Gastrocnemius medialis (tissue), 4 donors: ENCODE data around the gene PRKAG2. TPM values are rescaled to one million over a fixed set of nuclear protein-coding genes. Genes with fewer than 3 reads are reported as not detected.

ENCODE experiments used
- ATAC-seq, 2 donors: fragments of 150-250 bp; one replicate each; pipeline ENCODE4 v1.9.1; 2016
- DNase-seq, 2 donors: peaks; one replicate each; pipeline ENCODE4 v3.0.0-alpha.2; 2019
- H3K27ac ChIP-seq, 4 donors: fragments of 200-600 bp; sonication (generic); 1 replicate in 1 of 4; 2 replicates in 3 of 4; pipeline ENCODE4 v1.5.1; 2016 to 2018; ENCODE audit warnings: mild to moderate bottlenecking in 2 of 4, moderate library complexity in 1 of 4
- H3K27me3 ChIP-seq, 3 donors: fragments of 200-600 bp; sonication (generic) in 2 of 3; 1 replicate in 1 of 3; 2 replicates in 2 of 3; pipeline versions ENCODE4 v1.5.1 to v1.6.0; 2016 to 2019; ENCODE audit warnings: mild to moderate bottlenecking in 1 of 3, moderate library complexity in 1 of 3
- H3K36me3 ChIP-seq, 2 donors: fragments of 200-600 bp; sonication (generic) in 1 of 2; one replicate each; pipeline ENCODE4 v1.5.1; 2017 to 2018
- H3K4me1 ChIP-seq, 2 donors: fragments of 200-600 bp; sonication (generic) in 1 of 2; one replicate each; pipeline ENCODE4 v1.5.1; 2016 to 2017; ENCODE audit warnings: mild to moderate bottlenecking in 2 of 2
- H3K4me3 ChIP-seq, 4 donors: fragments of 200-600 bp; sonication (generic) in 3 of 4; 1 replicate in 1 of 4; 2 replicates in 3 of 4; pipeline ENCODE4 v1.5.1; 2016 to 2019; ENCODE audit warnings: mild to moderate bottlenecking in 2 of 4
- H3K9me3 ChIP-seq, 3 donors: fragments of 200-600 bp; sonication (generic) in 2 of 3; 1 replicate in 1 of 3; 2 replicates in 2 of 3; pipeline ENCODE4 v1.5.1; 2016 to 2019
- CTCF ChIP-seq, 5 experiments: fragments of 450-650 bp in 3 of 5; fragments of 200-600 bp in 2 of 5; sonication (generic) in 2 of 5; IDR thresholded peaks in 4 of 5; conservative IDR thresholded peaks in 1 of 5; 1 replicate in 4 of 5; 2 replicates in 1 of 5; pipeline ENCODE4 v1.5.1; 2016 to 2019; ENCODE audit warnings: antibody characterized with exemption in 5 of 5, mild to moderate bottlenecking in 3 of 5, moderate library complexity in 3 of 5
- POLR2A ChIP-seq, 2 donors: fragments of 450-650 bp; IDR thresholded peaks; one replicate each; pipeline ENCODE4 v1.6.1; 2017; ENCODE audit warnings: antibody characterized with exemption in 2 of 2, mild to moderate bottlenecking in 2 of 2, moderate library complexity in 2 of 2
- in situ Hi-C, 4 donors: fragments of 200-750 bp; cut with MboI; loops; one replicate each; pipeline versions ENCODE4 v1.15.0 to v1.8.0; 2017; ENCODE audit warnings: low sequenced_read_pairs in 4 of 4
- intact Hi-C: fragments of 100-400 bp; cut with DNase I; formaldehyde crosslinking; loops from one replicate; pipeline ENCODE4 v1.15.1; 2023; ENCODE audit warnings: low total_unique reads
- total RNA-seq, 4 donors: library from RNA; depleted of rRNA; stranded (reverse); fragments of >200 nt; gene quantifications; one replicate each; pipeline versions ENCODE4 v1.1.0 to v1.2.3, GENCODE V29; 2016

PRKAG2 gene
- total RNA-seq, 4 donors from 2014 or later: 5.3 to 32.6 (median 13.9) TPM

DNA sequence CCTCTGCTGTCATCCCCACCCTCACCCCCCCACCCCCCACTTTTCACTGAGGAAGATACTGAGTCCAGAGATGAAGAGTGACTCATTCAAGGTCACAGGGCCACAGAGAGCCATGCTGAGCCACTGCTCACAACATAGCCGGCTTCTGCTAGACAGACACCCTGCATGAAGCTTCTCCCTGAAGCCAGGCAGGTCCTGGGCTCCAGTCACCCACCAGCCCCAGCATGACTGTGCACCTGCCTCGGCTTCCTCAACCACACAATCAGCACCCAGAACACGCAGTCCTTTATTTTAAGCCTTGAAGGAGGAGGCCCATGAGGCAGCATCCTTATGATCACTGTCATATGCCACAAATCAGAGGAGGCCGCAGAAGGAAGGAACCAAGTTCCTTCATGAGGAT, 19.2 kb upstream of the PRKAG2 start:
- in situ Hi-C loops: no loop called here
- no peaks in the 10 kb centered on the region for H3K9me3 ChIP-seq
- intact Hi-C loops: no loop called here
- TF ChIP-seq CTCF (IDR thresholded peaks at IDR 0.05 in 4 of 5, conservative IDR thresholded peaks at IDR 0.05 in 1 of 5): no peak
- no peak for TF ChIP-seq POLR2A (IDR thresholded peaks at IDR 0.05)
- DNase-seq: no peak
- ATAC-seq: no peak
- H3K4me1 ChIP-seq: no peaks in the 10 kb centered on the region
- no peaks in the 10 kb centered on the region for H3K36me3 ChIP-seq
- no peak overlapping the region for H3K27ac ChIP-seq
- H3K27me3 ChIP-seq: peaks cover 0 to 17% (median 8%) of the 10 kb centered on the region in 3 donors
- H3K4me3 ChIP-seq: no peak overlapping the region

DNA sequence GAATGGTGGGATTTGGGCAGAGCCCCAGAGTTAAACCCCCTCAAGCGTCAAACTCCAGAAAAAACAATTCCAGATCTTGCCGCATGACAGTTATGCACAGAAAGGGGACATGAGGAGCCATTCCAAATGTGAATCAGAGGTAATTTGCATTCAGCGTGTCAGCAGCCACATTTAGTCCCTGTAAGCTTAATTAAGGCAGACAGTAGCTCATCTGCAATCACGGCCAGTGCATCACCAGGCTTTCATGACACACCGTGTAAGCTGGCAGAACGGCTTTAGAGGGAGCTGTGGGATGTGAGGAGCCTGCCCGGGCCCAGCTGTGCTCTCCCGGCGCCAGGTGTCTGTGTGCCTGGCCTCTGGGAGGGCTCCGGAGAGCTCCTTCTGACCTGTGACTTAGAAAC, 18.7 kb upstream of the PRKAG2 start:
- no peak overlapping the region for H3K27ac ChIP-seq
- DNase-seq (no peak), ATAC-seq (no peak)
- no peaks in the 10 kb centered on the region for H3K36me3 ChIP-seq
- no peaks in the 10 kb centered on the region for H3K4me1 ChIP-seq
- peaks cover 0 to 17% (median 8%) of the 10 kb centered on the region in 3 donors for H3K27me3 ChIP-seq
- H3K4me3 ChIP-seq: no peak overlapping the region
- no peak for TF ChIP-seq CTCF (IDR thresholded peaks at IDR 0.05 in 4 of 5, conservative IDR thresholded peaks at IDR 0.05 in 1 of 5)
- no peak for TF ChIP-seq POLR2A (IDR thresholded peaks at IDR 0.05)
- H3K9me3 ChIP-seq: no peaks in the 10 kb centered on the region
- in situ Hi-C loops: no loop called here
- intact Hi-C loops: no loop called here

- DNase-seq (no peak), ATAC-seq (no peak)
- Histone ChIP-seq H3K36me3 (no peaks in the 10 kb centered on the region), H3K27me3 (peaks cover 0 to 17% (median 8%) of the 10 kb centered on the region in 3 donors), H3K4me1 (no peaks in the 10 kb centered on the region), H3K4me3 (no peak overlapping the region), H3K9me3 (no peaks in the 10 kb centered on the region), H3K27ac (no peak overlapping the region)
- TF ChIP-seq CTCF (IDR thresholded peaks at IDR 0.05 in 4 of 5, conservative IDR thresholded peaks at IDR 0.05 in 1 of 5): no peak
- TF ChIP-seq POLR2A (IDR thresholded peaks at IDR 0.05): no peak
- in situ Hi-C loops: no loop called here
- intact Hi-C loops: no loop called here
Measured at GRCh38 chr7:151895008-151895630, 18.2 kb upstream of the PRKAG2 start.

DNA sequence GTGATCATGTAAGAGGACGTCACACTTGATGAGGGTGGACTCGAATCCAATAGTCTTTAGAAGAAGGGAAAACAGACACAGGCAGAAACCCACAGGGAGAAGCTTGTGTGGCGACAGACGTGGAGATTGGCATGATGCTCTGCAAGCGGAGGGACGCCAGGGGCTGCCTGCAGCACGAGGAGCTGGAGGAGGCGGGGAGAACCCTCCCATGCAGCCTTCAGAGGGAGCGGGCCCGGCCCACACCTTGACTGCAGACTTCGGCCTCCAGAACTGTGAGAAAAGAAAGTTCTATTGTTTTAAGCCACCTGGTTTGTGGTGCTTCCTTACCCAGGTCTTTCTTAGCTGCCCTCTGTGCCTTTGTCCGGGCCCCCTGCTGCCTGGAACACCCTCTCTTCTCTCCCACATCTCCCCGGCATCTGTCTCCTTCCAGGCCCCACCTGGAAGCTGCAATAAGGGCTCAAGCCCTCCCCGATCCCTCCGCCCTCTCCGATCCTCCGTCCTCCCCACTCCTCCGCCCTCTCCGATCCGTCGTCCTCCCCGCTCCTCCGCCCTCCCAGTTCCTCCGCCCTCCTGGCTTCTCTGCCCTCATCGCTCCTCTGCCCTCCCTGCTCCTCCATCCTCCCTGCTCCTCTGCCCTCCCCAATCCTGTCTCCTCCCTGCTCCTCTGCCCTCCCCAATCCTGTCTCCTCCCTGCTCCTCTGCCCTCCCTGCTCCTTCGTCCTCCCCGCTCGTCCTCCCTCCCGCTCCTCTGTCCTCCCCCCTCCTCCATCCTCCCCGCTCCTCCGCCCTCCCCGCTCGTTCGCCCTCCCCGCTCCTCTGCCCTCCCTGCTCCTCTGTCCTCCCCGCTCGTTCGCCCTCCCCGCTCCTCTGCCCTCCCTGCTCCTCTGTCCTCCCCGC, 17.4 kb upstream of the PRKAG2 start:
- ATAC-seq: no peak
- in situ Hi-C loops (no loop called here), intact Hi-C loops (no loop called here)
- Histone ChIP-seq H3K9me3 (no peaks in the 10 kb centered on the region), H3K36me3 (no peaks in the 10 kb centered on the region), H3K27ac (no peak overlapping the region), H3K4me3 (no peak overlapping the region), H3K27me3 (peaks cover 0 to 16% (median 9%) of the 10 kb centered on the region in 3 donors), H3K4me1 (no peaks in the 10 kb centered on the region)
- DNase-seq: no peak
- no peak for TF ChIP-seq CTCF (IDR thresholded peaks at IDR 0.05 in 4 of 5, conservative IDR thresholded peaks at IDR 0.05 in 1 of 5)
- TF ChIP-seq POLR2A (IDR thresholded peaks at IDR 0.05): no peak
